Erythroblast (primary cell): ENCODE results near the gene PHF20.
"Not testable (repeated sequence)": the region's sequence is repeated elsewhere in the genome, so short reads cannot be mapped to it uniquely, and the experiment has no call there.

Experiments used
- GATA1 ChIP-seq: IDR thresholded peaks from 2 replicates; pipeline ENCODE4 v1.6.1; 2011; ENCODE audit warnings: low read depth, mild to moderate bottlenecking, control low read depth, low read length, moderate library complexity
- POLR2A ChIP-seq: IDR thresholded peaks from 2 replicates; pipeline ENCODE4 v1.6.1; 2011; ENCODE audit warnings: mild to moderate bottlenecking, low read length

DNA sequence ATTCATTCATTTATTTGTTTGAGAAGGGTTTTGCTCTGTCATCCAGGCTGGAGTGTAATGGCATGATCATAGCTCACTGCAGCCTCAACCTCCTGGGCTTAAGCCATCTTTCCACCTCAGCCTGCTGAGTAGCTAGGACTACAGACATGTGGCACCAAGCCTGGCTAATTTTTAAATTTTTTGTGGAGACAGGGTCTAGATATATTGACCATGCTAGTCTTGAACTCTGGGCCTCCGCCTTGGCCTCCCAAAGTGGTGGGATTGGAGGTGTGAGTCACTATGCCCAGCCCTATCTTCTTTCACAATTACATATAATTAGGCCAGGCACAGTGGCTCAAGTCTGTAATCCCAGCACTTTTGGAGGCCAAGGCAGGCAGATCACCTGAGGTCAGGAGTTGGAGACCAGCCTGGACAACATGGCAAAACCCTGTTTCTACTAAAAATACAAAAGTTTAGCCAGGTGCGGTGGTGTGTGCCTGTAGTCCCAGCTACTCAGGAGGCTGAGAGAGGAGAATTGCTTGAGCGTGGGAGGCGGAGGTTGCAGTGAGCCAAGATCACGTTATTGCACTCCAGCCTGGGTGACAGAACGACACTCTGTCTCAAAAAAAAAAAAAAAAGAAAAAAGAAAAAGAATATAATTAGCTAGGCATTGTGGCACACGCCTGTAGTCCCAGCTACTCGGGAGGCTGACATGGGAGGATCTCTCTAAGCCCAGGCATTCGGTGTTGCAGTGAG lies 110.8 kb downstream of the PHF20 start:
- TF ChIP-seq POLR2A, GATA1: not testable (repeated sequence)
